Choroid plexus epithelial cell (primary cell): ENCODE data around the gene BAX.

ENCODE experiments used
- DNase-seq: peaks from one replicate; pipeline ENCODE4 v3.0.0-alpha.2; 2010; ENCODE audit warnings: low read depth
- H3K4me3 ChIP-seq: 2 replicates; pipeline ENCODE4 v1.5.1; 2011; ENCODE audit warnings: low read depth, mild to moderate bottlenecking, control low read depth, low read length, moderate library complexity
- TF ChIP-seq, protein P1 (sequence below): conservative IDR thresholded peaks from 2 replicates; pipeline ENCODE4 v1.5.1; 2011; ENCODE audit warnings: low read depth, mild to moderate bottlenecking, control low read depth, inconsistent platforms, low read length, moderate library complexity

Gene BAX

DNA sequence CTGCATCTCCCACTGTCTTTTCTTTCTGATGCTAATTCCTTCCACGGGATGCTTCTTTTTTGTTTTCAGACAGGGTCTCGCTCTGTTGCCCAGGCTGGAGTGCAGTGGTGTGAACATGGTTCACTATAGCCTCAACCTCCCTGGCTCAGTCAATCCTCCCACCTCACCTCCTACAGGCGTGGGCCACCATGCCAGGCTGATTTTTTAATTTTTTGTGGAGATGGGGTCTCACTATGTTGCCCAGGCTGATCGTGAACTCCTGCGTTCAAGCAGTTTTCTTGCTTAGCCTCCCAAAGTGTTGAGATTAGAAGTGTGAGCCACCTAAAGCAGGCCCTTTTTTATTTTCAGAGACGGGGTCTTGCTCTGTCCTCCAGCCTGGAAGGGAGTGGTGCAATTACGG, 33.6 kb downstream of the BAX start:
- TF ChIP-seq, protein P1, sequence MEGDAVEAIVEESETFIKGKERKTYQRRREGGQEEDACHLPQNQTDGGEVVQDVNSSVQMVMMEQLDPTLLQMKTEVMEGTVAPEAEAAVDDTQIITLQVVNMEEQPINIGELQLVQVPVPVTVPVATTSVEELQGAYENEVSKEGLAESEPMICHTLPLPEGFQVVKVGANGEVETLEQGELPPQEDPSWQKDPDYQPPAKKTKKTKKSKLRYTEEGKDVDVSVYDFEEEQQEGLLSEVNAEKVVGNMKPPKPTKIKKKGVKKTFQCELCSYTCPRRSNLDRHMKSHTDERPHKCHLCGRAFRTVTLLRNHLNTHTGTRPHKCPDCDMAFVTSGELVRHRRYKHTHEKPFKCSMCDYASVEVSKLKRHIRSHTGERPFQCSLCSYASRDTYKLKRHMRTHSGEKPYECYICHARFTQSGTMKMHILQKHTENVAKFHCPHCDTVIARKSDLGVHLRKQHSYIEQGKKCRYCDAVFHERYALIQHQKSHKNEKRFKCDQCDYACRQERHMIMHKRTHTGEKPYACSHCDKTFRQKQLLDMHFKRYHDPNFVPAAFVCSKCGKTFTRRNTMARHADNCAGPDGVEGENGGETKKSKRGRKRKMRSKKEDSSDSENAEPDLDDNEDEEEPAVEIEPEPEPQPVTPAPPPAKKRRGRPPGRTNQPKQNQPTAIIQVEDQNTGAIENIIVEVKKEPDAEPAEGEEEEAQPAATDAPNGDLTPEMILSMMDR: no peak
- DNase-seq: no peak
- H3K4me3 ChIP-seq: no peak overlapping the region

DNA sequence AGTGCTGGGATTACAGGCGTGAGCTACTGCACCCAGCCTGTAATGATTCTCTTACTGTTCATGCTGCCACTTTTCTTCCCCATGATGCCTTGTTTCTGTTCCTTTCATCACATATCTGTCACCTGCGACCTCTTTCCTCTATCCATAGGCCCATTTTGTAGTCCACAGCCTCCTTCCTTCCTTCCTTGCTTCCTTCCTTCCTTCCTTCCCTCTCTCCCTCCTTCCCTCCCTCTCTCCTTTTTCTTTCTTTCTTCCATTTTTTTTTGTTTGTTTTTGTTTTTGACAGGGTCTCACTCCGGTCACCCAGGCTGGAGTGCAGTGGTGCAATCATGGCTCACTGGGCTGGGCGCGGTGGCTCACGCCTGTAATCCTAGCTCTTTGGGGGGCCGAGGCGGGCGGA, 34.2 kb downstream of the BAX start:
- no peak overlapping the region for H3K4me3 ChIP-seq
- DNase-seq: no peak
- TF ChIP-seq, protein P1: no peak

DNA sequence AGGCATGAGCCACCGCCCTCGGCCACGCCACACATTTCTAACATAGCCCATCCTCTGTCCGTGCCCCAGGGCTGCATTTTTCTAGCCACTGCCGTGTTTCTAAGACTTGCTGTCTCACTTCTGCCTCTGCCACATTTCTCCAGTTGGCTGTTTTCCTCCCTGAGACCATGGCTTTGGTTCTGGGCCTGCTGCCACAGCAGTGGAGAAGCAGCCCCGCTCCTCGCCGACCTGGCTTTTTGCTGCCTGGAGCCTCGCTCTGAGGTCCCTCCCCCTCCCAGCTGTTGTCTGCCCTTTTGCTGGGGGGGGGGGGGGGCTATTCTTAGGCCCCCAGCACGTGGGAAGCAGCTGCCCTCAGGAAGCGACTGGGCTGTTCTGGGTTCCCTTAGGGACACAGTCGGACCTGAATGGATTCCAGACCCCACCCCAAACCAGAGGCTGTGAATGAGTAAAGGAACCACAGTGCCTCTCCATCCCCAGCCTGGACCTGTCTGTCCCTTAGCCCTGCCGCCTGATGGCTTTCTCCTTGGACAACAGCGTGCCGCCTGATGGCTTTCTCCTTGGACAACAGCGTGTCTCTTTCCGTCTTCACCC, 35.1 kb downstream of the BAX start:
- TF ChIP-seq, protein P1: no peak
- DNase-seq: no peak
- H3K4me3 ChIP-seq: no peak overlapping the region

DNA sequence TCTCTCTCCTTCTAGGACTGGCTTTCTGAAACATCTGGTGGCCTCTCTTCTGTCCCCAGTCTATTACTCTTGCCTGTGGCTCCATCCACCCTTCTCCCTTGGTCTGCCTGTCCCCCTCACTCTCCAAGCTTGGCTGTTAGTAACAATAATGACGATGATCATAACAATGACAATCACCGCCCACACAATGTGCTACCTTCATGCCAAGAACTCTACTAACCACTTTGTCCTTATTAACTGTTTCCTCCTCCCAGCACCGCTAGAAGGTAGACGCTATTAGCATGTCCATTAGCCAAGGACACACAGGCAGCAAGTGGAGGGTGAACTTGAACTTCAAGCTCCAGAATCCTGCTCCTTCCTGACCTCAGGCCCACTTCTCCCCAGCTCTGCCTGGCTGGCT, 35.7 kb downstream of the BAX start:
- no peak for DNase-seq
- TF ChIP-seq, protein P1: no peak
- H3K4me3 ChIP-seq: no peak overlapping the region

DNA sequence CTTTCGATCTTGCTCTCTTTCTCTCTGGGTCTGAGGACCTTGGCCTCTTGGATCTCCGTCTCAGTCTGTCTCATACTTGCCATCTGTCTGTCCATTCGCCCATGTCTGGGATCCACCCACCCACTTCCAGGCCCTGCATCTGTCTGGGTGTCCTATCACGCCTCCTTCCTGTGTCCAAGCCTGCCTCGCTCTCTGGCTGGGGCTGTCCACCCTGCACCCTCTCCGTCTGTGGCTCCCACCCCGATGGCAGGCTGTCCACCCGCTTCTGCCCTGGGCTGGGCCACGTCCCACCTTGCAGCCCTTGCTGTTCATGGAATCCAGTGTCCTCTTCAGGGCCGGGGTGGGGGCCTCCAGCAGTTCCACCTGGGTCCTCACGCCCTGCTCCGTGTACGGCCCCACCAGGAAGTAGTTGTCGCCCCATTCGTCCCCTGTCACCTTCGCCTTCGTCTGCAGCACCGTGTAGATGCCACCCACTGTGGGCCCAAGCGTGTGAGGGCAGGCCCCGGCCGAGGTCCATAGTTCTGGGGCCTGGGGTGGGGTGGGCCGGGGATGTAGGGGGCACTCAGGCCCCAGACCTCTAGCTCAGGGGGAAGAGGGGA, 36.4 kb downstream of the BAX start:
- H3K4me3 ChIP-seq: no peak overlapping the region
- no peak for DNase-seq
- TF ChIP-seq, protein P1: no peak

DNA sequence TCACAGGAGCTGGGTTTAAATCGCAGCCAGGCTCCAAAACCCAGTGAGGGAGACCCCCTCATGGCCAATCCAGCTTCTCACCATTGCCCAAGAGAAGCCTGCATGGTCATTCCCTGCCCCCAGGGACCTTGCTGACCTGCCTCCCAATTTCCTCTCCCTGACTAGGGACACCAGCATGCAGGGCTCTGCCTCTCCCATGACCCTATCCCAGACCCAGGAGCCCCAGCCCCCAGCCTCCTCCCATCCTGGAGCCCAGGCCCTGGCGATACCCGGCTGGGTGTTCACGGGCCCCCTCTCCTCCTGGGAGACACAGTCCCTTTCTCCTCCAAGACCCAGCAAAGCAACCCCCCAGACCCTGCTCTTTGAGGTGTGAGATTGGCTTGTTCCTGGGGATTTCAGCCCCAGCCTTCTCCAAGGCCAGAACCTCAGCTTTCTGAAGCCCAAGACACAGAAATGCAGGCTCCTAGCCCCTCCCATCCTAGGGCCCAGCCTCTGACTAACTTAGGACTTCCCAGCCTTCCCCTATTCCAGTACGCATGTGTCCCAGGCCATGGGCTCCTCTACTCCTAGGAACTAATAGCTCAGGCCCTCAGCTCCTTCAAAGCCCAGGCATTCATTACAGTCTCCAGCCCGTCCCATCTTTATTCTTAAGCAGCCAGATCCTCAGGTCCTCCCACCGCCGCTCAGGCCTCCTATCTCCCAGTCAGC, 37.4 kb downstream of the BAX start:
- DNase-seq: peak; percentile 91
- TF ChIP-seq, protein P1: no peak
- peak overlapping the region; percentile 87 for H3K4me3 ChIP-seq

DNA sequence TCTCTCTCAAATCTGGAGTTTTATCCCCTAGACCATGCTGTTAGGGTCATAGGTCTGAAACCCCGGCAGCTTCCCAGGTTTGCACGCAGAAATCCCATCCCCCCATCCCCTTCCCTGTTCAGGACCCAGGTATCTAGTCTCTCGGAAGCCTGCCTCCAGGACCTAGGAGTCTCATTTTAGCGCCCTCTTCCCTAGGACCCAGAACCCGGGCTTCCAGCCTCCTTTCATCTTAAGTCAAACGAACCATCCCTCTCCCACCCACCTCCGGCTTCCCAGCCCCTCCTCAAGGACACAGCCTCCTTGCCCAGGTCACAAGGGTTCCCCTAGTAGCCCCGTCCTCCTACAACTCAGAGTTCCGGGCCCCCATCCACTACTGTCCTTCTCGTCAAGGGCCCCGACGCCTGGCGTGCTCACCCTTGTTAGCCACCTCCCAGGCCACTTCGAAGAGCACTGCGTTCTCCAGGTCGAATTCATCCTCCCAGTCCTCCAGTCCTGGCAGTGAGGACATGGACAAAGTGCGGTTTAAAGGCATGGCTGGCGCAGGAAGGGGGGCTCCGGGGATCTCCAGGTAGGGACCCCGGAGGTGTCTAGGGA, 38.0 kb downstream of the BAX start:
- TF ChIP-seq, protein P1: peak; percentile 5
- DNase-seq: no peak
- H3K4me3 ChIP-seq: peak overlapping the region; percentile 87
